Activated CD4-positive, alpha-beta memory T cell treated with anti-CD3 and anti-CD28 coated beads, Interleukin-2, amount 10 ng/mL, durations not matched to agents 7 days and 5 days (primary cell): Measurements from ENCODE around the gene DNASE2. TPM values are rescaled to one million over a fixed set of nuclear protein-coding genes. Genes with fewer than 3 reads are reported as not detected.
"Not testable (repeated sequence)": the region's sequence is repeated elsewhere in the genome, so short reads cannot be mapped to it uniquely, and the experiment has no call there.

Source experiments
- CTCF ChIA-PET: fragments of 350-600 bp; sonication (Branson Sonifier 250); formaldehyde crosslinking; loops from one replicate; lab custom pipeline; 2021; ENCODE audit warnings: antibody characterized with exemption, inconsistent platforms; lab: Charles Lee
- POLR2A ChIA-PET: fragments of 350-600 bp; sonication (Branson Sonifier 250); formaldehyde crosslinking; loops from one replicate; lab custom pipeline; 2021; ENCODE audit warnings: antibody characterized with exemption; lab: Charles Lee
- DNase-seq: peaks from one replicate; pipeline ENCODE4 v3.0.0-alpha.2; 2020
- H3K27ac Mint-ChIP-seq: one replicate; pipeline ENCODE4 v1.8.0; 2021; ENCODE audit warnings: mild to moderate bottlenecking, mixed read lengths
- H3K27me3 Mint-ChIP-seq: one replicate; pipeline ENCODE4 v1.8.0; 2021; ENCODE audit warnings: mixed read lengths
- H3K36me3 Mint-ChIP-seq: one replicate; pipeline ENCODE4 v1.8.0; 2021; ENCODE audit warnings: low read depth, mixed read lengths
- H3K4me1 Mint-ChIP-seq: one replicate; pipeline ENCODE4 v1.8.0; 2021; ENCODE audit warnings: mixed read lengths
- H3K4me3 Mint-ChIP-seq: one replicate; pipeline ENCODE4 v1.8.0; 2021; ENCODE audit warnings: mild to moderate bottlenecking, mixed read lengths
- H3K9me3 Mint-ChIP-seq: one replicate; pipeline ENCODE4 v1.8.0; 2021; ENCODE audit warnings: mixed read lengths
- total RNA-seq, 2 experiments: library from RNA; stranded (reverse); gene quantifications; one replicate each; pipeline ENCODE4 v1.2.3, GENCODE V29; 2021

DNASE2 gene
- total RNA-seq, 2 experiments from 2014 or later = 37.6 to 39.3 TPM

GRCh38 chr19:12907166-12907565 lies 25.9 kb upstream of the DNASE2 start:
- DNase-seq = no peak
- Mint-ChIP-seq H3K4me3 (no peak overlapping the region), H3K36me3 (no peaks in the 10 kb centered on the region), H3K4me1 (peaks cover 3% of the 10 kb centered on the region), H3K27ac (no peak overlapping the region), H3K27me3 (no peaks in the 10 kb centered on the region), H3K9me3 (no peaks in the 10 kb centered on the region)
- POLR2A ChIA-PET = interaction anchor here (1.7 kb wide), 1 partner anchor 12 kb away, joined by 11 read pairs; the partner anchor contains the start of gene SYCE2
- CTCF ChIA-PET = no interaction called here

DNA sequence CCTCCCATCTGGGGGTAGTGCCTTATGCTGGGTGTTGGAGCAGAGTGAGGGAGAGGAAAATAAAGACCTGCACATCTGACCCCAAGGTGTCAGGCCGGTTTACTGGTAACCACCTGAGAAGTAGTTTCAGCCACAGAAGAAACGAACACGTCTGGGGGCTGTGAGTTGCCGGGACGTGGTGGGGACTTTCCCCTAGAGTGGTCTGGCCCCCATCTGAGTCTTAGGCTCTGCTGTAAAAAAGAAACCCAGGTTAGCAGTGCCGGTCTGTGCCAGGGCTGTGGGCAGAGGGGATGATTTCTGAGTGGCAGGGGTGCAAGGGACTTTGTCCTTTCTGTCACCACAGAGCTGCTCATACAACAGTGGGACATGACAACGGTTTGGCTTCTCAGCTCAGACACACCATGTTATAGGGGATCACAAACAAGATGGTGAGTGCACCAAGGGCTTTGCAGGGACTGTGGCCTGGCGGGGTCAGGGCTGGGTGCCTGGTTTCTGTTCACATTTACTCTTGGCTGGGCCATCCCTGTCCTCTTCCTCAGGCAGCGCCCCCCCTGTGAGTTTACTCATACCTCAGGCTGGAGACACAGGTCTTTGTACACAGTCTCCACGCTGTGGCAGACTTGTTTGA lies 18.8 kb upstream of the DNASE2 start:
- peaks cover 4% of the 10 kb centered on the region for H3K4me1 Mint-ChIP-seq
- no peak for DNase-seq
- CTCF ChIA-PET = interaction anchor here (0.5 to 2.8 kb wide), 5 partner anchors 20 to 102 kb away, joined by 3 to 8 read pairs (median 4); no protein-coding TSS in a partner anchor
- H3K27ac Mint-ChIP-seq = no peak overlapping the region
- no peak overlapping the region for H3K4me3 Mint-ChIP-seq
- H3K27me3 Mint-ChIP-seq = no peaks in the 10 kb centered on the region
- no peaks in the 10 kb centered on the region for H3K9me3 Mint-ChIP-seq
- peaks cover 4% of the 10 kb centered on the region for H3K36me3 Mint-ChIP-seq
- POLR2A ChIA-PET = interaction anchor here (1.2 to 2.1 kb wide), 3 partner anchors 9 to 14 kb away, joined by 4 to 11 read pairs (median 6); partner anchors contain the start of gene GCDH

DNA sequence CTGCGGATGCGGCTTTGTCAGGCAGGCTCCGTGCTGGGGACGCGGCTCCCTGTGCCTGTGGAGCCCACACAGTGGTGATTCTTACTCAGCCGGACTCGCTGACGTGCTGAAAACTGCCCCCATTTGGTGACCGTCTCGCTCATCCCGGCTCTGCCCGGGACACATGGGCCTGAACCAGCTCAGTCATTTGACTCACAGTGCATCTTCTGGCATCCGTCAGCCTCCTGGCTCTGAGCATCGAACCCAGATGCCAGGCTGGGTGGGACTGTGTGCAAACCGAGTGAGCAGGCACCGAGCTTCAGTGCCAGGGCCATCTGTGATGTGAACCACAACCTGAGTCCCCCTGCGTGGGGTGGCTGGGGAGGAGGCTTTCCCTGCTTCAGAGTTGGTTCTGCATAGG lies 15.2 kb upstream of the DNASE2 start:
- H3K4me3 Mint-ChIP-seq = no peak overlapping the region
- POLR2A ChIA-PET = interaction anchor here (1.1 kb wide), 1 partner anchor 18 kb away, joined by 3 read pairs; no protein-coding TSS in a partner anchor
- peaks cover 10% of the 10 kb centered on the region for H3K36me3 Mint-ChIP-seq
- H3K27ac Mint-ChIP-seq = no peak overlapping the region
- DNase-seq = no peak
- peaks cover 14% of the 10 kb centered on the region for H3K4me1 Mint-ChIP-seq
- H3K9me3 Mint-ChIP-seq = no peaks in the 10 kb centered on the region
- CTCF ChIA-PET = interaction anchor here (0.6 kb wide), 1 partner anchor 540 kb away, joined by 5 read pairs; no protein-coding TSS in a partner anchor
- H3K27me3 Mint-ChIP-seq = no peaks in the 10 kb centered on the region

GRCh38 chr19:12893582-12893981 lies 12.3 kb upstream of the DNASE2 start:
- CTCF ChIA-PET = no interaction called here
- POLR2A ChIA-PET = interaction anchor here (1.9 kb wide), 1 partner anchor 9 kb away, joined by 7 read pairs; no protein-coding TSS in a partner anchor

DNA sequence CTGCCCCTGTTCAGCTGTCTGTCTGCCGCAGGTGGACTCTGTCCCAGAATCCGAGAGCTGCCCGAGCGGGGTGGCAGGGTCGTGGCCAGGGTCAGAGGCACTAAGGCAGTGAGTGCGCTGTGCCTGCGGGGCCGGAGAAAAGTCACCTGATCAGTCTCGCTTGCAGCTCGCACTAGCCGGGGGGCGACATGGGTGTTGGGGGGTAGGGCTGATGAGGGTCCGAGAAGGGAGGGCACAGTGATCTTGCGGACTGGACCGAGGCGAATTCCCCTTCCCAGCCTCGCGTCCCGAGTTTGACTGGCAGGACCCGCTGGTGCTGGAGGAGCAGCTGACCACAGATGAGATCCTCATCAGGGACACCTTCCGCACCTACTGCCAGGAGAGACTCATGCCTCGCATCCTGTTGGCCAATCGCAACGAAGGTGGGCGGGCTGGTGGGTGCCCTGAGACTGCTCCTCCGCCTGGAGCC lies 10.3 kb upstream of the DNASE2 start:
- Mint-ChIP-seq H3K9me3 (no peaks in the 10 kb centered on the region), H3K27ac (peak overlapping the region; percentile 79), H3K36me3 (peaks cover 10% of the 10 kb centered on the region), H3K4me3 (peak overlapping the region; percentile 98), H3K27me3 (no peaks in the 10 kb centered on the region), H3K4me1 (peaks cover 29% of the 10 kb centered on the region)
- DNase-seq = no peak
- CTCF ChIA-PET = interaction anchor here (0.8 to 2.7 kb wide), 5 partner anchors 9 to 170 kb away, joined by 3 to 19 read pairs (median 8); partner anchors contain the start of genes DNASE2 and FARSA
- POLR2A ChIA-PET = interaction anchor here (0.9 to 2.8 kb wide), 19 partner anchors 8 to 261 kb away, joined by 3 to 26 read pairs (median 7); partner anchors contain the start of genes CALR, DNASE2, FARSA and FBXW9

More at GRCh38 chr19:12893582-12893981, 12.3 kb upstream of the DNASE2 start:
- Mint-ChIP-seq H3K27me3 (no peaks in the 10 kb centered on the region), H3K27ac (no peak overlapping the region), H3K9me3 (no peaks in the 10 kb centered on the region), H3K4me1 (peaks cover 28% of the 10 kb centered on the region), H3K36me3 (peaks cover 13% of the 10 kb centered on the region), H3K4me3 (peak overlapping the region; percentile 35)
- no peak for DNase-seq

- CTCF ChIA-PET = interaction anchor here (0.7 to 2.7 kb wide), 10 partner anchors 9 to 170 kb away, joined by 3 to 19 read pairs (median 6); partner anchors contain the start of genes CALR, DNASE2, FARSA and SYCE2
- POLR2A ChIA-PET = interaction anchor here (0.9 to 2.8 kb wide), 22 partner anchors 9 to 262 kb away, joined by 3 to 26 read pairs (median 5); partner anchors contain the start of genes CALR, DNASE2, FARSA and FBXW9
- no peaks in the 10 kb centered on the region for H3K27me3 Mint-ChIP-seq
- peaks cover 33% of the 10 kb centered on the region for H3K4me1 Mint-ChIP-seq
- H3K36me3 Mint-ChIP-seq = peaks cover 10% of the 10 kb centered on the region
- DNase-seq = peak; percentile 98
- H3K9me3 Mint-ChIP-seq = no peaks in the 10 kb centered on the region
- peak within 1 kb of the TSS; percentile 98 for H3K4me3 Mint-ChIP-seq
- H3K27ac Mint-ChIP-seq = peak within 1 kb of the TSS; percentile 79
These were observed 9.7 kb upstream of the DNASE2 start, which contains the start of gene GCDH for GRCh38 chr19:12890787-12891552. GCDH (plus strand) TSS chr19:12891160; CDS start chr19:12891305, 145 bp downstream.

DNA sequence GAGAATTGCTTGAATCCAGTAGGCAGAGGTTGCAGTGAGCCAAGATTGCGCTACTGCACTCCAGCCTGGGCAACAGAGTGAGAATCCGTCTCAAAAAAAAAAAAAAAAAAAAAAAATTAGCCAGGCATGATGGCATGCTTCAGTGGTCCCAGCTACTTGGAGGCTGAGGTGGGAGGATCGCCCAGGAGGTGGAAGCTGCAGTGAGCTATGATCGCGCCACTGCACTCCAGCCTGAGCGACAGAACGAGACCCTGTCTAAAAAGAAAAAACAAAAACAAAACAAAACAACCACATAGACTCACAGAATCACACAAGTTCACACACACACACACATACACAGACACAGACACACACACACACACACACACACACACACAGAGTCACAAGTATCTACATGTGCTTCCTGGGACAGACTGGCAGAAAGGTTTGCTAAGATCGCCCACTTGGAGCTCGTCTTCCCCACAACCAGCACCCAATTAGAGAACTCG lies 9.1 kb upstream of the DNASE2 start:
- Mint-ChIP-seq H3K4me3 (peak overlapping the region; percentile 98), H3K4me1 (peaks cover 34% of the 10 kb centered on the region), H3K27ac (peak overlapping the region; percentile 79)
- ChIA-PET CTCF (interaction anchor here (0.7 to 2.7 kb wide), 10 partner anchors 8 to 171 kb away, joined by 3 to 19 read pairs (median 6); partner anchors contain the start of genes CALR, DNASE2, FARSA and SYCE2), POLR2A (interaction anchor here (1.0 to 2.8 kb wide), 20 partner anchors 9 to 263 kb away, joined by 3 to 26 read pairs (median 6); partner anchors contain the start of genes CALR, DNASE2, FARSA and GADD45GIP1)
- not testable (repeated sequence) for H3K36me3 Mint-ChIP-seq, H3K27me3 Mint-ChIP-seq, H3K9me3 Mint-ChIP-seq, DNase-seq

GRCh38 chr19:12888006-12888603 lies 6.9 kb upstream of the DNASE2 start:
- CTCF ChIA-PET = interaction anchor here (1.0 to 4.4 kb wide), 2 partner anchors 45 to 77 kb away, joined by 3 to 56 read pairs; no protein-coding TSS in a partner anchor
- H3K4me3 Mint-ChIP-seq = no peak overlapping the region
- POLR2A ChIA-PET = interaction anchor here (0.7 to 1.0 kb wide), 2 partner anchors 33 to 45 kb away, joined by 3 read pairs; no protein-coding TSS in a partner anchor

GRCh38 chr19:12886969-12887747 lies 5.9 kb upstream of the DNASE2 start, which contains the start of gene KLF1:
KLF1 (minus strand) TSS chr19:12887201; CDS start chr19:12887140, 61 bp downstream.
- peaks cover 9% of the 10 kb centered on the region for H3K9me3 Mint-ChIP-seq
- CTCF ChIA-PET = interaction anchor here (1.0 to 4.4 kb wide), 2 partner anchors 46 to 78 kb away, joined by 3 to 56 read pairs; no protein-coding TSS in a partner anchor
- no peak within 1 kb of the TSS for H3K27ac Mint-ChIP-seq
- H3K27me3 Mint-ChIP-seq = no peaks in the 10 kb centered on the region
- peak within 1 kb of the TSS; percentile 39 for H3K4me3 Mint-ChIP-seq
- POLR2A ChIA-PET = interaction anchor here (1.0 kb wide), 1 partner anchor 46 kb away, joined by 3 read pairs; no protein-coding TSS in a partner anchor
- peaks cover 5% of the 10 kb centered on the region for H3K36me3 Mint-ChIP-seq
- peaks cover 49% of the 10 kb centered on the region for H3K4me1 Mint-ChIP-seq
- no peak for DNase-seq

More at GRCh38 chr19:12888006-12888603, 6.9 kb upstream of the DNASE2 start:
- Mint-ChIP-seq H3K9me3 (peaks cover 7% of the 10 kb centered on the region), H3K27ac (no peak overlapping the region), H3K36me3 (peaks cover 3% of the 10 kb centered on the region), H3K27me3 (no peaks in the 10 kb centered on the region), H3K4me1 (peaks cover 45% of the 10 kb centered on the region)
- no peak for DNase-seq

DNA sequence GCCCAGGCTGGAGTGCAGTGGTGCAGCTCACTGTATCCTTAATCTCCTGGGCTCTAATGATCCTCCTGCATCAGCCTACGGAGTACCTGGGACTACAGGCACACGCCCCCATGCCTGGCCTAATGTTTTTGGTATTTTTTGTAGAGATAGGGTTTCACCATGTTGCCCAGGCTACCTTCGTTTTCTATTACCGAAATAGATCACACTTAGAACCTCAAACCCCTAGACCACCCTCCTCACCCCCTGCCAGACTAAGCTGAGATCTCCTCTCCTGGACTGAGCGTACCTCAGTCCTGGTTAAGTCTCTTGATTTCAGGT lies 5.4 kb upstream of the DNASE2 start:
- Mint-ChIP-seq H3K36me3 (peaks cover 5% of the 10 kb centered on the region), H3K27ac (no peak overlapping the region), H3K9me3 (peaks cover 9% of the 10 kb centered on the region), H3K4me3 (peak overlapping the region; percentile 39), H3K27me3 (no peaks in the 10 kb centered on the region), H3K4me1 (peaks cover 45% of the 10 kb centered on the region)
- DNase-seq = no peak
- CTCF ChIA-PET = interaction anchor here (4.4 kb wide), 1 partner anchor 78 kb away, joined by 56 read pairs; no protein-coding TSS in a partner anchor
- POLR2A ChIA-PET = interaction anchor here (1.0 to 2.6 kb wide), 3 partner anchors 14 to 95 kb away, joined by 3 to 10 read pairs (median 3); partner anchors contain the start of genes FARSA and JUNB
